SK-N-SH treated with all-trans-retinoic acid at 6 μM for 48 hours (cell line): ENCODE data around the gene COPE.

Source experiments
- ATAC-seq: fragments of 200-7000 bp; cut with Tn5 transposase; 3 replicates; pipeline ENCODE4 v1.9.1; 2020; ENCODE audit warnings: mild to moderate bottlenecking, moderate library complexity
- ARNTL ChIP-seq: fragments of 450-650 bp; formaldehyde crosslinking; IDR thresholded peaks from 2 replicates; pipeline ENCODE4 v1.5.0; 2020; ENCODE audit warnings: low read depth, mild to moderate bottlenecking, moderate library complexity, borderline replicate concordance
- BACH2 ChIP-seq: fragments of 250-450 bp; sonication (Bioruptor Pico); IDR thresholded peaks from 2 replicates; pipeline ENCODE4 v1.9.0; 2021; ENCODE audit warnings: mild to moderate bottlenecking, borderline replicate concordance
- CREB5 ChIP-seq: fragments of 250-450 bp; sonication (Bioruptor Pico); IDR thresholded peaks from 2 replicates; pipeline ENCODE4 v1.5.1; 2020; ENCODE audit warnings: low read depth, mild to moderate bottlenecking, moderate library complexity
- ESRRG ChIP-seq: fragments of 250-450 bp; sonication (Bioruptor Pico); IDR thresholded peaks from 2 replicates; pipeline ENCODE4 v1.6.1; 2021; ENCODE audit warnings: mild to moderate bottlenecking
- GLIS3 ChIP-seq: fragments of 250-450 bp; sonication (Bioruptor Pico); IDR thresholded peaks from 2 replicates; pipeline ENCODE4 v1.5.0; 2020; ENCODE audit warnings: mild to moderate bottlenecking, moderate library complexity
- ISL1 ChIP-seq: fragments of 250-450 bp; sonication (Bioruptor Pico); IDR thresholded peaks from 2 replicates; pipeline ENCODE4 v2.1.2; 2022; ENCODE audit warnings: mild to moderate bottlenecking, moderate library complexity
- POU6F1 ChIP-seq: fragments of 250-450 bp; sonication (Bioruptor Pico); IDR thresholded peaks from 2 replicates; pipeline ENCODE4 v1.8.0; 2021; ENCODE audit warnings: low read depth, mild to moderate bottlenecking, moderate library complexity, borderline replicate concordance
- PPARA ChIP-seq: fragments of 250-450 bp; sonication (Bioruptor Pico); IDR thresholded peaks from 2 replicates; pipeline ENCODE4 v1.5.0; 2020; ENCODE audit warnings: mild to moderate bottlenecking, borderline replicate concordance
- RARB ChIP-seq: fragments of 250-450 bp; sonication (Bioruptor Pico); IDR thresholded peaks from 2 replicates; pipeline ENCODE4 v1.8.0; 2021; ENCODE audit warnings: mild to moderate bottlenecking, moderate library complexity
- SNAI2 ChIP-seq: fragments of 250-450 bp; sonication (Bioruptor Pico); IDR thresholded peaks from 2 replicates; pipeline ENCODE4 v1.5.0; 2020; ENCODE audit warnings: mild to moderate bottlenecking, moderate library complexity
- TCF4 ChIP-seq: fragments of 250-450 bp; sonication (Bioruptor Pico); IDR thresholded peaks from 2 replicates; pipeline ENCODE4 v1.8.0; 2021; ENCODE audit warnings: mild to moderate bottlenecking, moderate library complexity, borderline replicate concordance
- TSHZ2 ChIP-seq: fragments of 250-450 bp; sonication (Bioruptor Pico); IDR thresholded peaks from 2 replicates; pipeline ENCODE4 v1.5.0; 2020; ENCODE audit warnings: mild to moderate bottlenecking, moderate library complexity
- ZC3H10 ChIP-seq: fragments of 250-450 bp; sonication (Bioruptor Pico); IDR thresholded peaks from 2 replicates; pipeline ENCODE4 v1.5.1; 2021; ENCODE audit warnings: mild to moderate bottlenecking, moderate library complexity
- ZFP3 ChIP-seq: fragments of 250-450 bp; sonication (Bioruptor Pico); IDR thresholded peaks from 2 replicates; pipeline ENCODE4 v1.5.0; 2020; ENCODE audit warnings: mild to moderate bottlenecking, moderate library complexity
- ZFP30 ChIP-seq: fragments of 450-650 bp; formaldehyde crosslinking; IDR thresholded peaks from 2 replicates; pipeline ENCODE4 v1.5.0; 2022; ENCODE audit warnings: mild to moderate bottlenecking, moderate library complexity
- ZNF565 ChIP-seq: fragments of 450-650 bp; formaldehyde crosslinking; conservative IDR thresholded peaks from 2 replicates; pipeline ENCODE4 v1.5.0; 2020; ENCODE audit warnings: low read depth, mild to moderate bottlenecking, moderate library complexity
- ZNF70 ChIP-seq: fragments of 450-650 bp; formaldehyde crosslinking; IDR thresholded peaks from 2 replicates; pipeline ENCODE4 v1.5.0; 2020; ENCODE audit warnings: mild to moderate bottlenecking, moderate library complexity
- ZNF8 ChIP-seq: fragments of 450-650 bp; formaldehyde crosslinking; IDR thresholded peaks from 2 replicates; pipeline ENCODE4 v1.5.0; 2020; ENCODE audit warnings: mild to moderate bottlenecking, moderate library complexity

COPE gene

GRCh38 chr19:18856385-18857126 lies 62.6 kb downstream of the COPE start:
- no peak for TF ChIP-seq CREB5
- no peak for TF ChIP-seq ESRRG (CRISPR knock-in tag)
- TF ChIP-seq, all 23 proteins: peak for 0
- peak; percentile 72 for ATAC-seq

GRCh38 chr19:18855647-18856384 lies 63.4 kb downstream of the COPE start:
- no peak for ATAC-seq
- TF ChIP-seq ZC3H10 (CRISPR knock-in tag) (no peak), SNAI2 (CRISPR knock-in tag) (no peak), ZFP3 (CRISPR knock-in tag) (no peak), BACH2 (CRISPR knock-in tag) (no peak), ARNTL (CRISPR knock-in tag) (no peak)

- no peak for ATAC-seq
Measured at GRCh38 chr19:18854982-18855381, 64.2 kb downstream of the COPE start.

More at GRCh38 chr19:18854982-18855381, 64.2 kb downstream of the COPE start:
- no peak for TF ChIP-seq GLIS3 (CRISPR knock-in tag)
- TF ChIP-seq POU6F1 (CRISPR knock-in tag): no peak
- TF ChIP-seq TSHZ2 (CRISPR knock-in tag): no peak
- TF ChIP-seq ZC3H10 (CRISPR knock-in tag): no peak
- TF ChIP-seq TCF4 (CRISPR knock-in tag): no peak
- no peak for TF ChIP-seq ARNTL (CRISPR knock-in tag)
- TF ChIP-seq ZFP30 (CRISPR knock-in tag): no peak
- no peak for TF ChIP-seq PPARA (CRISPR knock-in tag)
- TF ChIP-seq CREB5: no peak
- no peak for TF ChIP-seq ZNF70 (CRISPR knock-in tag)
- TF ChIP-seq RARB (CRISPR knock-in tag): no peak
- TF ChIP-seq ZNF565 (CRISPR knock-in tag): no peak
- TF ChIP-seq ISL1 (CRISPR knock-in tag): no peak
- TF ChIP-seq ZNF8 (CRISPR knock-in tag): no peak
